Naive thymus-derived CD8-positive, alpha-beta T cell (primary cell): ENCODE data around the gene SPTBN2. TPM values are rescaled to one million over a fixed set of nuclear protein-coding genes. Genes with fewer than 3 reads are reported as not detected.

Source experiments
- ATAC-seq, 2 donors: fragments of 150-1000 bp; cut with Tn5 transposase in 1 of 2; sonication (Bioruptor Pico), chemical (Tn5 transposase) in 1 of 2; 1 replicate in 1 of 2; 2 replicates in 1 of 2; pipeline ENCODE4 v1.10.0; 2021; ENCODE audit warnings: mild to moderate bottlenecking in 2 of 2, moderate library complexity in 2 of 2
- POLR2A ChIA-PET: fragments of 350-600 bp; sonication (Branson Sonifier 250); formaldehyde crosslinking; loops from one replicate; lab custom pipeline; 2021; ENCODE audit warnings: antibody characterized with exemption; lab: Charles Lee
- DNase-seq, 10 donors: peaks; one replicate each; pipeline versions ENCODE4 v3.0.0 to v3.0.0-alpha.2; 2020 to 2022
- H3K27ac Mint-ChIP-seq, 10 donors: one replicate each; pipeline ENCODE4 v1.8.0; 2020 to 2022; ENCODE audit warnings: mild to moderate bottlenecking in 10 of 10, mixed read lengths in 10 of 10, moderate library complexity in 4 of 10, inconsistent platforms in 1 of 10
- H3K27me3 Mint-ChIP-seq, 5 donors: one replicate each; pipeline ENCODE4 v1.8.0; 2021 to 2022; ENCODE audit warnings: mixed read lengths in 5 of 5
- H3K36me3 Mint-ChIP-seq, 3 donors: one replicate each; pipeline ENCODE4 v1.8.0; 2020 to 2022; ENCODE audit warnings: mixed read lengths in 3 of 3, mild to moderate bottlenecking in 2 of 3, inconsistent platforms in 1 of 3
- H3K4me1 Mint-ChIP-seq, 4 donors: one replicate each; pipeline ENCODE4 v1.8.0; 2021 to 2022; ENCODE audit warnings: mixed read lengths in 4 of 4
- H3K4me3 Mint-ChIP-seq, 10 donors: one replicate each; pipeline ENCODE4 v1.8.0; 2020 to 2022; ENCODE audit warnings: mild to moderate bottlenecking in 10 of 10, mixed read lengths in 10 of 10, moderate library complexity in 6 of 10, inconsistent platforms in 1 of 10
- H3K9me3 Mint-ChIP-seq, 9 donors: one replicate each; pipeline ENCODE4 v1.8.0; 2020 to 2022; ENCODE audit warnings: mixed read lengths in 9 of 9, mild to moderate bottlenecking in 3 of 9, inconsistent platforms in 1 of 9, moderate library complexity in 1 of 9
- polyA plus RNA-seq, 3 donors: library from polyadenylated mRNA; unstranded; fragments of 300-500 nt; fragmentation: Illumina TruSeq; gene quantifications; one replicate each; pipeline ENCODE4 v1.2.3, GENCODE V29; 2021
- total RNA-seq, 8 experiments: library from RNA in 2 of 8; stranded (reverse) in 2 of 8; gene quantifications; one replicate each; pipeline ENCODE4 v1.2.3 and lab custom pipeline; 2021 to 2026

Gene SPTBN2
- total and polyA plus RNA-seq, 5 experiments from 2014 or later = 0.04 to 0.62 (median 0.47) TPM; not detected in 2

GRCh38 chr11:66686801-66687750 is 41.9 kb downstream of the SPTBN2 start:
- POLR2A ChIA-PET = interaction anchor here (0.8 kb wide), 1 partner anchor 71 kb away, joined by 3 read pairs; the partner anchor contains the start of gene RBM14
- Mint-ChIP-seq H3K27ac (no peak overlapping the region), H3K4me1 (no peaks in the 10 kb centered on the region), H3K9me3 (no peaks in the 10 kb centered on the region), H3K27me3 (no peaks in the 10 kb centered on the region), H3K36me3 (no peaks in the 10 kb centered on the region), H3K4me3 (no peak overlapping the region)
- no peak for DNase-seq
- ATAC-seq = no peak

DNA sequence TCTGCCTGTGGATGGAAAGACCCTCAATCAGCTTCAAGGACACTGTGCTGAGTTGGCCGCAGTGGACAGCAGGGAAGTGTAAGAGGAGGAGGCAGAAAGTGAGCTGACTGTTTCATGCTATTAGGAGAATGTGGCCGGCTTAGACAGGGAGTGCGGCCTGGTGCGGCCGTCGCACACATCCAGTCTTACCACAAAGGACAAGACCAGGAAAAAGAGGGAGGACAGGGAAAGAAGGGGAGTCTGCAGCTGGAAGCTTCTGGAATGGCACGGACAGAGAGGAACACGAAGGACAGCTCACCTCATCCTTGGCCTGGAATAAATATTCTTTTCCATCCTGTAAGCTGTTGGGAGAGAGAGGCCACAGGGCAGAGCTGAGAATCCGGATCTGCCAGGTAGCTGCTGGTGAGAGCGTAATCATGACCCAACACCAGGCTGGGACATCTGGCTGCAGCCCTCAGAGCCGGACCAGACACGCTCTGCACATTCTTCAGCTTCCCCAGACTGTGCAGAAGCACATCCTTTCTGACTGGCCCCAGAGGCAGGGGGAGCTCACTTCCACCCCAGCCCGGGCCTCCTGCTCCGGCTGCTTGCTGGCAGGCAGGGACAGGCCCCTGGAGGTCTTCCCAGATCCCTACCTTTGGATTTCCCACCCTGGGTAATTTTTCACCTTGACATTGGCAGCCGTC is 42.8 kb downstream of the SPTBN2 start:
- Mint-ChIP-seq H3K4me1 (no peaks in the 10 kb centered on the region), H3K27me3 (no peaks in the 10 kb centered on the region), H3K4me3 (no peak overlapping the region), H3K9me3 (no peaks in the 10 kb centered on the region), H3K36me3 (no peaks in the 10 kb centered on the region), H3K27ac (no peak overlapping the region)
- DNase-seq (no peak), ATAC-seq (no peak)
- POLR2A ChIA-PET = interaction anchor here (0.8 kb wide), 1 partner anchor 70 kb away, joined by 3 read pairs; the partner anchor contains the start of gene RBM14

DNA sequence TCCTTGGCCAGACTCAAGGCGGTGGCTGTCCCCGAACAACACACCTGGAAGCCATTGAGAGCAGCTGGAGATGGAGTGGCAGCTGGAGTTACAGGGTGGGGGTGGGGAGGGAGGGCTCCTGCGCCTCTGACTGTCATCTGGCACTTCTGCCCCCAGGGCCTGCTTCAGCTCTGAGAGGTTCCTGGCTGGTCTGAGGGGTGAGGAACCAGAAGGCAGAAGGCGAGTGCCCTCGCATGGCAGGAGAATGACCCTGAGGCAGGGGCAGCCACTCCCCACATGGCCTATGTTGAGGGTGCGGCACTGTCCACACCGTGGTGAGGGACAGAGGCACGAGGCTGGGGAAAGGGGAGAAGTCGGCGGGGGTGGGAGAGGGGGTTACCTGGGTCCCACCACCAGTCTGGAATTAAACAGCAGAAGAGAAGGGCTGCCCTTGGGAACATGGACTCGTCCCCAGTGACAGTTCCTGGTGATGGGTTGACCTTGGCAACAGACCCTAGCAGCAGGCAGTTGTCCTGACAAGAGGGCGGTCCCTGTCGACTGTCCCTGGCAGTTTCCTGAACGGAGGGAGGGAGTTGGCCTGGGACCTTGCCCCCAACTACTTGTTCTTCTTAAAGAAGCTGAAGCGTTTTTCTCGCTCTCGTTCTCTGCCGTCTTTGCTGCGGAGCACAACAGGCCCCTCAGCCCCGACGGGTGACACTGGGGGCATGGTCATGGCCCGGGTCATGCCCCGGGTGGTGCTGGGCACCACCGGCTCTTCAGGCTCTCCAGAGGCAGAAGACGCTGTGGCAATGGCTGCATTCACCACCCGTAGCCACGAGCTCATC is 43.5 kb downstream of the SPTBN2 start:
- no peaks in the 10 kb centered on the region for H3K36me3 Mint-ChIP-seq
- H3K4me3 Mint-ChIP-seq = no peak overlapping the region
- no peaks in the 10 kb centered on the region for H3K27me3 Mint-ChIP-seq
- POLR2A ChIA-PET = no interaction called here
- DNase-seq (no peak), ATAC-seq (no peak)
- no peak overlapping the region for H3K27ac Mint-ChIP-seq
- no peaks in the 10 kb centered on the region for H3K9me3 Mint-ChIP-seq
- no peaks in the 10 kb centered on the region for H3K4me1 Mint-ChIP-seq

DNA sequence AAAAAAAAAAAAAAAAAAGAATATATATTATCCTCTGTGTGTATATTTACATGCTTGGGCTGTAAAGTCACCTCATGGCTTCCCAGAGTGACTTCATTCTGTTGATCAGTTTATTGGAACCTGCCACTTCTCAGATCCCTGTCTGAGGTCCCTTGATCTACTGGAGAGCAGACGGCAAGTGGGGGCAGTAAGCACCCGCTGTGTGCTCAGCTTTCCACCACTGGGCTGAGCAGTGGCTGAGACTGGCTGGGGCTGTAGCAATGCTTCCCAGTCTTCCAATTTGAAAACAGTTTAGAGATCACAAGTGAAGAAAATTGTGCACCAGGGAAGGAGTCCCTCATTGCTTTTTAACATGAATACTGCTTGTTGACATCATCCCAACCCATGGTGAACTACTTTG is 44.4 kb downstream of the SPTBN2 start:
- Mint-ChIP-seq H3K27me3 (no peaks in the 10 kb centered on the region), H3K9me3 (no peaks in the 10 kb centered on the region), H3K4me1 (no peaks in the 10 kb centered on the region), H3K36me3 (no peaks in the 10 kb centered on the region), H3K27ac (no peak overlapping the region), H3K4me3 (no peak overlapping the region)
- ATAC-seq (no peak), DNase-seq (no peak)
- POLR2A ChIA-PET = no interaction called here

DNA sequence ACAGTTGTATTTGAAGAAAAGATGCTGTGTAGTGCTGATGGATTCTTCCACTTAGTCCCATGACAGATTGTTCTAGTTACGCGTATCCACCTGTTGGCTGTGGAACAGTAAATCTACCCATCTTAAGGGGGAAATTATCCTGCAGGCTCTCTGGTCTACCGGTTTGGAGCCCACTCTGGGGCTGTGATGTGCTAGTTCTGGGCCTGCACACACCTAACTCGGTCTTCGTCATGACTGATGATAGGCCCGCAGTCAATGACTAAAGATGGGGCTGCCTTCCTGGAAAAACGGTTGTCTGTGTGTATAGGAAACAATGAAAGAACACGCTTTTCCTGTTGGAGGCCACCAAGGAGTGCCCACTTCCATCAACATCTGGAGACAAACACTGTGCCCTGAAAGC is 45.1 kb downstream of the SPTBN2 start:
- no peak for ATAC-seq
- Mint-ChIP-seq H3K4me3 (no peak overlapping the region), H3K27me3 (no peaks in the 10 kb centered on the region), H3K36me3 (no peaks in the 10 kb centered on the region), H3K9me3 (no peaks in the 10 kb centered on the region), H3K4me1 (no peaks in the 10 kb centered on the region), H3K27ac (no peak overlapping the region)
- POLR2A ChIA-PET = no interaction called here
- DNase-seq = no peak

DNA sequence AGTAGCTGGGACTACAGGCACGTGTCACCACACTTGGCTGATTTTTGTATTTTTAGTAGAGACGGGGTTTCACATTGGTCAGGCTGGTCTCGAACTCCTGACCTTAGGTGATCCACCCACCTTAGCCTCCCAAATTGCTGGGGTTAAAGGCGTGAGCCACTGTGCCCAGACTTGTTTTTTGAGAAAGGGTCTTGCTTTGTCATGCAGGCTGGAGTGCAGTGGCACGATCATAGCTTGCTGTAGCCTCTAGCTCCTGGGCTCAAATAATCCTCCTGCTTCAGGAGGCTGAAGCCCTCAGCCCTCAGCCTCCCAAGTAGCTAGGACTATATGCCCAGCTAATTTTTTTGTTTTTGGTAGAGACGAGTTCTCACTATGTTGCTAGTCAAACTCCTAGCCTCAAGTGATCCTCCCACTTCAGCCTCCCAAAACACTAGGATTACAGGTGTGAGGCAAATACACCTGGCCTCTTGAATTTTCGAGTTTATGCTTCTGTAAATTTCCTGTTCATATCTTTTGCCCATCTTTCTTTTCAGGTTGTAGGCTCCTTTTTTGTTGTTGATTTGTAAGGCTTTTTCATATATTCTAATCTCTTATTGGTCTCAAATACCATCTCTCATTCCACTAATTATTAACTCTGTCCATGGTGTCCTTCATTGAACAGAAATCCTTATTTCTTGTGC is 47.9 kb downstream of the SPTBN2 start:
- POLR2A ChIA-PET = no interaction called here
- Mint-ChIP-seq H3K27ac (no peak overlapping the region), H3K4me1 (peaks cover 13 to 25% (median 20%) of the 10 kb centered on the region in 4 donors), H3K9me3 (no peaks in the 10 kb centered on the region), H3K4me3 (no peak overlapping the region), H3K27me3 (no peaks in the 10 kb centered on the region), H3K36me3 (peaks cover 0 to 3% (median 0%) of the 10 kb centered on the region in 3 donors)
- no peak for DNase-seq
- no peak for ATAC-seq

DNA sequence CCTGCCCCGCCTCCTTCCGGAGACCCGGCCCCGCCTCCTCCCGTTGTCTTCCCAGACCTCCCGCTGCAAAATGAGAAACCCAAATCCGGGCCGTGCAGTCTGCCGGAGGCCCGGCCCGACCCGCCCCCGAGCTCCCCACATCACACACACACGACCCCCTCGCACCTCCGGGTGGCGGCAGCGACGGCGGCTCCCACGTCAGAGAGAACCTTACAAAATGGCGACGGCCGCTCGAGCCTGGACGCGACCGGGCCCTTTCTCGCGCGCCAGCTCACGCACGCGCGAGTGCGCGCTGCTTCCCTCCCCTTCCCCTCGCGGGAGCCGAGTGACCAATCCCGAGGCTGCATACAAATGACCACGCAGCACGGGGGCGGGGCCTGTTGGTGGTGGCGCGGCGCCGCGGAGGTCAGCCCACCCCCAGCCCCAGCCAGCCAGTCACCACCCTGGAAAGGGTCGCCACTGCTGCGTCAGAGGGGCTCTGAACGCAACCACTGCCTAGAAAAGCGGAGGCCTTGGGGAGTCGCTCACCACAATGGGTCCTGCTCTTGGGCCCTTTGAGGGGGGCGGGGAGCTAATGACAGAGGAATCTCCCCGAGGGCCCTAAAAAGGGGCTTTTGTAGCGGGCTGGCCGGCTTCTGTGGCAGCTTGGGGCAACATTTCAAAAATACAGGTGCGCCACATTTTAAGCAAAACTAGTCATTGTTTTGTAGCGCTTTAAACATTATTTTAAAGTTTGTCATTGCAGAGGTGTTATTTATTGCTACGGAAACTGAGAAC is 51.2 kb downstream of the SPTBN2 start, which contains the start of gene RBM4B:
Gene RBM4B (minus strand): TSS at position 289 of the 777 bp plus-strand sequence. CDS start 808 bp downstream, outside the sequence.
- H3K4me3 Mint-ChIP-seq = peak within 1 kb of the TSS; percentile 85 to 98 (median 96)
- POLR2A ChIA-PET = interaction anchor here (0.5 to 4.2 kb wide), 31 partner anchors 10 to 545 kb away, joined by 3 to 93 read pairs (median 7); partner anchors contain the start of genes ACTN3, CCDC87, CCS and CD248
- peaks cover 21 to 48% (median 42%) of the 10 kb centered on the region in 4 donors for H3K4me1 Mint-ChIP-seq

DNA sequence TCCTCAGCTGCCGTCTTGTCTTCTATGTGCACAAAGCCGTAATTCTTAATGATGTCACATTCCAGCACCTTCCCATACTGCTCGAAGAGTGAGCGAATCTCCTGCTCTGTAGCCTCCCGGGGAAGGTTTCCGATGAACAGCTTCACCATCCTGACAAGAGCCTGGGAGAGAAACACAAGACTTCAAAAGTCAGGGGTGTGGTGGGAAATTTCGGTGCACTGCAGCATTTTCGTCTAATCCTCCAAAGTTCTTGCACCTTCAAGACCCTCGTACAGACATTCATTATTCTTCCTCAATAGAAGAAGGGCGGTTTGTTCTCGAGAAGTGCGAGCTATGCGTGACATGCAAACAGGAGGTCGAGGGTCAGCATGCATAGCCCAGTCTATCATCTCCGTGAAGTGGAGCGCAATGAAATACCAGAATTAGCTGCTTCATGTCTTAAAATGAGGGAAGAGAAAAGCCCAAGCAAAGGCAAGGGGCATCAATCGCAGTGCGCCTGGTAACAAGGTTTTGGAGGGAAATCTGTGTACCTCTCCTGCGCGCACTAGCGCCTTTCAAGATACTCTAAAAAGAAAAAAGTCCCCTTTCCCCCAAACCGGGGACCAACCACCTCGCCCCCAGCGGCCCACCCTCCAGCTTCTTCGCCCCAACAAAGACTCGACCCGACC is 52.0 kb downstream of the SPTBN2 start:
- Mint-ChIP-seq H3K4me1 (peaks cover 21 to 50% (median 44%) of the 10 kb centered on the region in 4 donors), H3K36me3 (peaks cover 0 to 7% (median 0%) of the 10 kb centered on the region in 3 donors), H3K9me3 (no peaks in the 10 kb centered on the region), H3K27ac (peak overlapping the region; percentile 95 to 100 (median 99)), H3K27me3 (no peaks in the 10 kb centered on the region), H3K4me3 (peak overlapping the region; percentile 85 to 98 (median 96))
- POLR2A ChIA-PET = interaction anchor here (0.5 to 4.2 kb wide), 22 partner anchors 9 to 360 kb away, joined by 3 to 93 read pairs (median 12); partner anchors contain the start of genes ACTN3, CCDC87, CCS and CD248
- ATAC-seq (no peak), DNase-seq (no peak)

More for the DNA sequence above, 51.2 kb downstream of the SPTBN2 start, which contains the start of gene RBM4B:
- DNase-seq (peak; percentile 93 to 98 (median 96)), ATAC-seq (peak; percentile 83 to 84)
- no peaks in the 10 kb centered on the region for H3K9me3 Mint-ChIP-seq
- peaks cover 0 to 7% (median 0%) of the 10 kb centered on the region in 3 donors for H3K36me3 Mint-ChIP-seq
- no peaks in the 10 kb centered on the region for H3K27me3 Mint-ChIP-seq
- peak within 1 kb of the TSS; percentile 95 to 100 (median 99) for H3K27ac Mint-ChIP-seq

- Mint-ChIP-seq H3K4me1 (peaks cover 21 to 50% (median 45%) of the 10 kb centered on the region in 4 donors), H3K9me3 (no peaks in the 10 kb centered on the region), H3K27ac (peak overlapping the region; percentile 56 to 100 (median 99)), H3K4me3 (peak overlapping the region; percentile 85 to 98 (median 96)), H3K36me3 (peaks cover 0 to 7% (median 0%) of the 10 kb centered on the region in 3 donors), H3K27me3 (no peaks in the 10 kb centered on the region)
- ATAC-seq (no peak), DNase-seq (no peak)
- POLR2A ChIA-PET = interaction anchor here (1.3 to 4.2 kb wide), 13 partner anchors 9 to 196 kb away, joined by 3 to 93 read pairs (median 16); partner anchors contain the start of genes ACTN3, CCDC87, CCS and CTSF
Measured at GRCh38 chr11:66676282-66676919, 52.6 kb downstream of the SPTBN2 start.
